ENCODE data around the gene PARP11.

- TF ChIP-seq EZH2phosphoT487 (IDR thresholded peaks at IDR 0.05; ENCODE audit: borderline replicate concordance): no peak
- no peak for TF ChIP-seq CTCF (conservative IDR thresholded peaks at IDR 0.05; ENCODE audit: low read length)
Measured at GRCh38 chr12:3790642-3791041, 82.6 kb downstream of the PARP11 start.
